ENCODE measurements around the gene MYRIP.

The MYRIP gene

DNA sequence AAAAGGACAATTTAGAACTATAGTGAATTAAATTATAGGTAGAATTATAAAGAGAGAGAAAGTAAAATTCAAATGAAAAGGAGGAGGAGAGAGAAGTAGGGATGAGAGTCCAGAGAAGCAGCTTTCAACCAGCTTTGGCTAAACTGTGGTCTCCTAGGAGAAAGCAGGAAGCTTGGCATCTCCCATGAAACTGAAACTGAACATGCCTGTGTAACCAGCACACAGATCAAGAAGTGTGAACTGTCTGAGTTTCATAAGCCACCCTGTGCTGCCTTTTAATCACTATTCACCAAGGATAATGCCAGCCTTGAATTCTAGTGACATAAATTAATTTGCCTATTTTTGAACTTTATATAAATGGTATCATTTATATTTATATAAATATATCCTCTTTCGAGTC, 128.5 kb downstream of the MYRIP start:
- TF ChIP-seq TAF1 (IDR thresholded peaks at IDR 0.05; ENCODE audit: low read depth, low read length) (no peak), POLR2AphosphoS5 (IDR thresholded peaks at IDR 0.05; ENCODE audit: low read depth, low read length) (no peak), POLR2A (IDR thresholded peaks at IDR 0.05; ENCODE audit: low read depth, low read length) (no peak), SPI1 (IDR thresholded peaks at IDR 0.05; ENCODE audit: low read depth, low read length) (no peak)
- FAIRE-seq (no peak), DNase-seq (ENCODE audit: insufficient read length, low spot score) (no peak)

DNA sequence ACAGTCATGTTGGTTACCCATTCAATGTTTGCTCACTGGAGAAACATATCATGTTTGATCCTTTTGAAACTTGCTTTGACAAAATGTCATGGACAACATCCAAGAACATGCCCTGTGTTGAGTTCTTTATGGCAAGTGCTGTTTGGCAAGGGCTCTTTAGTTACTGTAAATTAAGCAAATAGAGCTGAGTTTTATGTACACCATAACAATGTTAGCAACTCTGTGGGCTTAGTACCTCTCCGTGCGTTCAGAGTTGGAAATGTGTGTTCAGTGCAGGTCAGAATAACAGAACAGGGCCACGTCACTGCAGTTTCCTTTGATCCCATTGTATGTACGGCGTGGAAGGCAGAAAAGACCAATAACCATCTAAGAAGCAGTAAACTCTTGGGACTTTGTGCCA, 132.5 kb downstream of the MYRIP start:
- TF ChIP-seq TAF1 (IDR thresholded peaks at IDR 0.05; ENCODE audit: low read depth, low read length), result no peak
- TF ChIP-seq POLR2A (IDR thresholded peaks at IDR 0.05; ENCODE audit: low read depth, low read length), result no peak
- no peak for TF ChIP-seq POLR2AphosphoS5 (IDR thresholded peaks at IDR 0.05; ENCODE audit: low read depth, low read length)
- TF ChIP-seq POU2F2 (IDR thresholded peaks at IDR 0.05; ENCODE audit: low read depth, low read length), result no peak
- TF ChIP-seq SPI1 (IDR thresholded peaks at IDR 0.05; ENCODE audit: low read depth, low read length), result no peak
- TF ChIP-seq PAX5 (IDR thresholded peaks at IDR 0.05; ENCODE audit: insufficient read depth, low read length, severe bottlenecking), result no peak
- FAIRE-seq (no peak), DNase-seq (ENCODE audit: insufficient read length, low spot score) (no peak)

GRCh38 chr3:39960515-39961191, 151.2 kb downstream of the MYRIP start:
- no peak for DNase-seq (ENCODE audit: insufficient read length, low spot score)
- no peak for FAIRE-seq

GRCh38 chr3:39961230-39961629, 151.8 kb downstream of the MYRIP start:
- DNase-seq (ENCODE audit: insufficient read length, low spot score), result no peak
- TF ChIP-seq SPI1 (IDR thresholded peaks at IDR 0.05; ENCODE audit: low read depth, low read length) (no peak), TAF1 (IDR thresholded peaks at IDR 0.05; ENCODE audit: low read depth, low read length) (no peak), POLR2A (IDR thresholded peaks at IDR 0.05; ENCODE audit: low read depth, low read length) (no peak), POLR2AphosphoS5 (IDR thresholded peaks at IDR 0.05; ENCODE audit: low read depth, low read length) (no peak), POU2F2 (IDR thresholded peaks at IDR 0.05; ENCODE audit: low read depth, low read length) (no peak), PAX5 (IDR thresholded peaks at IDR 0.05; ENCODE audit: insufficient read depth, low read length, severe bottlenecking) (no peak)
- no peak for FAIRE-seq

More at GRCh38 chr3:39960515-39961191, 151.2 kb downstream of the MYRIP start:
- TF ChIP-seq POLR2A (IDR thresholded peaks at IDR 0.05; ENCODE audit: low read depth, low read length) (no peak), POLR2AphosphoS5 (IDR thresholded peaks at IDR 0.05; ENCODE audit: low read depth, low read length) (no peak), TAF1 (IDR thresholded peaks at IDR 0.05; ENCODE audit: low read depth, low read length) (no peak), POU2F2 (IDR thresholded peaks at IDR 0.05; ENCODE audit: low read depth, low read length) (no peak), SPI1 (IDR thresholded peaks at IDR 0.05; ENCODE audit: low read depth, low read length) (no peak), PAX5 (IDR thresholded peaks at IDR 0.05; ENCODE audit: insufficient read depth, low read length, severe bottlenecking) (no peak)

GRCh38 chr3:39962581-39962980, 153.2 kb downstream of the MYRIP start:
- FAIRE-seq (no peak), DNase-seq (ENCODE audit: insufficient read length, low spot score) (no peak)
- TF ChIP-seq POU2F2 (IDR thresholded peaks at IDR 0.05; ENCODE audit: low read depth, low read length), result no peak

- DNase-seq (ENCODE audit: insufficient read length, low spot score) (no peak), FAIRE-seq (no peak)
- TF ChIP-seq PAX5 (IDR thresholded peaks at IDR 0.05; ENCODE audit: insufficient read depth, low read length, severe bottlenecking) (no peak), POU2F2 (IDR thresholded peaks at IDR 0.05; ENCODE audit: low read depth, low read length) (no peak), POLR2AphosphoS5 (IDR thresholded peaks at IDR 0.05; ENCODE audit: low read depth, low read length) (no peak)
These were observed 156.1 kb downstream of the MYRIP start for GRCh38 chr3:39965461-39965860.

- no peak for DNase-seq (ENCODE audit: insufficient read length, low spot score)
- no peak for FAIRE-seq
- TF ChIP-seq PAX5 (IDR thresholded peaks at IDR 0.05; ENCODE audit: insufficient read depth, low read length, severe bottlenecking), result no peak
- no peak for TF ChIP-seq POLR2A (IDR thresholded peaks at IDR 0.05; ENCODE audit: low read depth, low read length)
- no peak for TF ChIP-seq SPI1 (IDR thresholded peaks at IDR 0.05; ENCODE audit: low read depth, low read length)
- TF ChIP-seq POU2F2 (IDR thresholded peaks at IDR 0.05; ENCODE audit: low read depth, low read length), result no peak
- TF ChIP-seq POLR2AphosphoS5 (IDR thresholded peaks at IDR 0.05; ENCODE audit: low read depth, low read length), result no peak
- TF ChIP-seq TAF1 (IDR thresholded peaks at IDR 0.05; ENCODE audit: low read depth, low read length), result no peak
These were observed 156.6 kb downstream of the MYRIP start for GRCh38 chr3:39965997-39966396.

DNA sequence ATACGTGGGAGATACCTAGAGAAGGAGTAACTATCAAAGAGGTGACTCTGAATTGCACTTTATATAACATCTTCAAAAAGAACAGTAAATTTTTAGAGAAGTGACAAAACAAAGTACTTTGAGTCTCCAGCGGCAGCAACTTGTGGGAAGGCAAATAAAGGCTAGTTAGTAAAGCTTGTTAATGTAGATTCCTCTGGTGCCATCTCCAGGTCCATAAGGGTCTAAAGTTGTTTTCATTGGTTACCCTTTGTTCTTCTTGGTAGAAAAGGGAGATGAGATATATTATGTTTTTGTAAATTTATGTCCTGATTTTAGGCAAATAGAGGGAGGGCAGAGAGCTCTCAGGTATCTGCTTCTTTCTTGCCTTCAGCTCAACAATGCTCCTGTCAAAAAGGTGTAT, 161.6 kb downstream of the MYRIP start:
- TF ChIP-seq POLR2A (IDR thresholded peaks at IDR 0.05; ENCODE audit: low read depth, low read length) (no peak), PAX5 (IDR thresholded peaks at IDR 0.05; ENCODE audit: insufficient read depth, low read length, severe bottlenecking) (no peak), POU2F2 (IDR thresholded peaks at IDR 0.05; ENCODE audit: low read depth, low read length) (no peak), TAF1 (IDR thresholded peaks at IDR 0.05; ENCODE audit: low read depth, low read length) (no peak), SPI1 (IDR thresholded peaks at IDR 0.05; ENCODE audit: low read depth, low read length) (no peak)
- FAIRE-seq, result no peak

GRCh38 chr3:39971559-39972031, 162.2 kb downstream of the MYRIP start:
- TF ChIP-seq TAF1 (IDR thresholded peaks at IDR 0.05; ENCODE audit: low read depth, low read length) (no peak), POU2F2 (IDR thresholded peaks at IDR 0.05; ENCODE audit: low read depth, low read length) (no peak), PAX5 (IDR thresholded peaks at IDR 0.05; ENCODE audit: insufficient read depth, low read length, severe bottlenecking) (no peak), SPI1 (IDR thresholded peaks at IDR 0.05; ENCODE audit: low read depth, low read length) (no peak), POLR2AphosphoS5 (IDR thresholded peaks at IDR 0.05; ENCODE audit: low read depth, low read length) (no peak), POLR2A (IDR thresholded peaks at IDR 0.05; ENCODE audit: low read depth, low read length) (no peak)
- FAIRE-seq, result no peak

More for the DNA sequence above, 161.6 kb downstream of the MYRIP start:
- no peak for DNase-seq (ENCODE audit: insufficient read length, low spot score)

GRCh38 chr3:39972508-39972907, 163.1 kb downstream of the MYRIP start:
- no peak for TF ChIP-seq POU2F2 (IDR thresholded peaks at IDR 0.05; ENCODE audit: low read depth, low read length)
- no peak for TF ChIP-seq POLR2AphosphoS5 (IDR thresholded peaks at IDR 0.05; ENCODE audit: low read depth, low read length)
- TF ChIP-seq PAX5 (IDR thresholded peaks at IDR 0.05; ENCODE audit: insufficient read depth, low read length, severe bottlenecking), result no peak
- TF ChIP-seq TAF1 (IDR thresholded peaks at IDR 0.05; ENCODE audit: low read depth, low read length), result no peak
- FAIRE-seq (no peak), DNase-seq (ENCODE audit: insufficient read length, low spot score) (no peak)

More at GRCh38 chr3:39971559-39972031, 162.2 kb downstream of the MYRIP start:
- no peak for DNase-seq (ENCODE audit: insufficient read length, low spot score)

Data from GM12891 (cell line).